GM12892 (cell line): ENCODE measurements around the gene OS9.

Experiments used
- POLR2A ChIP-seq: IDR thresholded peaks from 2 replicates; pipeline ENCODE4 v1.6.1; 2011; ENCODE audit warnings: low read depth, low read length, control low read depth
- POLR2AphosphoS5 ChIP-seq: IDR thresholded peaks from 2 replicates; pipeline ENCODE4 v1.6.1; 2011; ENCODE audit warnings: low read depth, low read length, control low read depth

- peak; percentile 47; the same call in 1 of the 2 replicates for TF ChIP-seq POLR2A
- TF ChIP-seq POLR2AphosphoS5, result no peak
These were observed 29.0 kb downstream of the OS9 start for GRCh38 chr12:57722716-57723629.
